Kidney epithelial cell (primary cell): Measurements from ENCODE around the gene PIK3CA. TPM values are rescaled to one million over a fixed set of nuclear protein-coding genes. Genes with fewer than 3 reads are reported as not detected.
"Not testable (repeated sequence)": the region's sequence is repeated elsewhere in the genome, so short reads cannot be mapped to it uniquely, and the experiment has no call there.

Experiments used
- DNase-seq: peaks from one replicate; pipeline ENCODE4 v3.0.0-alpha.2; 2010; ENCODE audit warnings: low read depth
- H3K27me3 ChIP-seq: 2 replicates; pipeline ENCODE4 v1.6.0; 2011; ENCODE audit warnings: low read length; ENCODE audit not compliant: control insufficient read depth, insufficient read depth
- H3K36me3 ChIP-seq: 2 replicates; pipeline ENCODE4 v1.5.1; 2011; ENCODE audit warnings: low read length; ENCODE audit not compliant: control insufficient read depth, insufficient read depth
- H3K4me3 ChIP-seq: 2 replicates; pipeline ENCODE4 v1.5.1; 2011; ENCODE audit warnings: low read depth, mild to moderate bottlenecking, control low read depth, low read length
- total RNA-seq: library from RNA; depleted of rRNA; stranded (reverse); fragments of >200 nt; gene quantifications from 2 replicates; pipeline ENCODE4 v1.2.3, GENCODE V29; 2015
- TF ChIP-seq, protein P1 (sequence below): IDR thresholded peaks from 2 replicates; pipeline ENCODE4 v1.5.1; 2011; ENCODE audit warnings: mild to moderate bottlenecking, moderate library complexity, low read length, control low read depth, inconsistent platforms; ENCODE audit not compliant: insufficient read depth, poor library complexity, severe bottlenecking

PIK3CA gene
- total RNA-seq, 1 donor from 2014 or later: 15.8 TPM

DNA sequence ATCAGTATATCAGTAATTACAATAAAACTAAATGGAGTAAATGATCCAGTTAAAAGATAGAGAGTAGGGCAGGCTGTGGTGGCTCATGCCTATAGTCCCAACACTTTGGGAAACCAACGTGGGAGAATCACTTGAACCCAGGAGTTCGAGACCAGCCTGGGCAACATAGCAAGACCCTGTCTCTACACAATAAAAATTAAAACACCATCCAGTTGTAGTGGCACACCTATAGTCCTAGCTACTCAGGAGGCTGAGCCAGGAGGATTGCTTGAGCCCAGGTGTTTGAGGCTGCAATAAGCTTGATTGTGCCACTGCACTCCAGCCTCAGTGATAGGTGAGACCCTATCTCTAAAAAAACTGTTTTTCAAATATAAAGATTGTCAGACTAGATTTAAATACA, 108.7 kb downstream of the PIK3CA start:
- H3K36me3 ChIP-seq: no peaks in the 10 kb centered on the region
- H3K4me3 ChIP-seq: no peak overlapping the region
- TF ChIP-seq, protein P1, sequence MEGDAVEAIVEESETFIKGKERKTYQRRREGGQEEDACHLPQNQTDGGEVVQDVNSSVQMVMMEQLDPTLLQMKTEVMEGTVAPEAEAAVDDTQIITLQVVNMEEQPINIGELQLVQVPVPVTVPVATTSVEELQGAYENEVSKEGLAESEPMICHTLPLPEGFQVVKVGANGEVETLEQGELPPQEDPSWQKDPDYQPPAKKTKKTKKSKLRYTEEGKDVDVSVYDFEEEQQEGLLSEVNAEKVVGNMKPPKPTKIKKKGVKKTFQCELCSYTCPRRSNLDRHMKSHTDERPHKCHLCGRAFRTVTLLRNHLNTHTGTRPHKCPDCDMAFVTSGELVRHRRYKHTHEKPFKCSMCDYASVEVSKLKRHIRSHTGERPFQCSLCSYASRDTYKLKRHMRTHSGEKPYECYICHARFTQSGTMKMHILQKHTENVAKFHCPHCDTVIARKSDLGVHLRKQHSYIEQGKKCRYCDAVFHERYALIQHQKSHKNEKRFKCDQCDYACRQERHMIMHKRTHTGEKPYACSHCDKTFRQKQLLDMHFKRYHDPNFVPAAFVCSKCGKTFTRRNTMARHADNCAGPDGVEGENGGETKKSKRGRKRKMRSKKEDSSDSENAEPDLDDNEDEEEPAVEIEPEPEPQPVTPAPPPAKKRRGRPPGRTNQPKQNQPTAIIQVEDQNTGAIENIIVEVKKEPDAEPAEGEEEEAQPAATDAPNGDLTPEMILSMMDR: no peak
- DNase-seq: no peak
- H3K27me3 ChIP-seq: no peaks in the 10 kb centered on the region

DNA sequence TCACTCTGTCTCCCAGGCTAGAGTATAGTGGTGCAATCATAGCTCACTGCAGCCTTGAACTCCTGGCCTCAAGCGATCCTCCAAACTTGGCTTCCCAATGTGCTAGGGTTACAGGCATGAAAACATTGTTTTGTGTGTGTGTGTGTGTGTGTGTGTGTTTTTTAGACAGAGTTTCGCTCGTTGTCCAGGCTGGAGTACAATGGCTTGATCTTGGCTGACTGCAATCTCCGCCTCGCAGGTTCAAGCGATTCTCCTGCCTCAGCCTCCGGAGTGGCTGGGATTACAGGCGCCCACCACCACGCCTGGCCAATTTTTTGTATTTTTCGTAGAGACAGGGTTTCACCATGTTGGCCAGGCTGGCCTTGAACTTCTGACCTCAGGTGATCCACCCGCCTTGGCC, 109.6 kb downstream of the PIK3CA start:
- not testable (repeated sequence) for DNase-seq, H3K27me3 ChIP-seq, H3K36me3 ChIP-seq, H3K4me3 ChIP-seq

DNA sequence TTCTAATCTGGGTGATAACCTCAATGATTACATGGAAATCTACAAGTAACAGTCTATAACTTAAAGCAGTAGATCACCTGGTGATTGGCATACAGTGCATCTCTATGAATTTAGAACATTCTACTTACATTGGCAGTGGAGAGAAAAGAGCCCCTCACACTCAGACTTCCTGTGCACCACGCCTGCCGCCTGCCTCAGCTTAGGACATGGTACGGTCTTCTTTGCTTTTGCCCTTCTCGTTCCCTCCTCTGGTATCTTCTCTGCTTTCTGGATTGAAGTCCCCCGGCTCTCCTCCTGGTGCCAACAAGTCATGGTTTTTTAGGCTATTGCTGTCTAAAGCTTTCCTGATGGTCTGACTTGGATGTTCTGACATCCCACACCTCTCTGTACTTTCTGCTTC, 110.7 kb downstream of the PIK3CA start:
- TF ChIP-seq, protein P1: no peak
- H3K27me3 ChIP-seq: no peaks in the 10 kb centered on the region

DNA sequence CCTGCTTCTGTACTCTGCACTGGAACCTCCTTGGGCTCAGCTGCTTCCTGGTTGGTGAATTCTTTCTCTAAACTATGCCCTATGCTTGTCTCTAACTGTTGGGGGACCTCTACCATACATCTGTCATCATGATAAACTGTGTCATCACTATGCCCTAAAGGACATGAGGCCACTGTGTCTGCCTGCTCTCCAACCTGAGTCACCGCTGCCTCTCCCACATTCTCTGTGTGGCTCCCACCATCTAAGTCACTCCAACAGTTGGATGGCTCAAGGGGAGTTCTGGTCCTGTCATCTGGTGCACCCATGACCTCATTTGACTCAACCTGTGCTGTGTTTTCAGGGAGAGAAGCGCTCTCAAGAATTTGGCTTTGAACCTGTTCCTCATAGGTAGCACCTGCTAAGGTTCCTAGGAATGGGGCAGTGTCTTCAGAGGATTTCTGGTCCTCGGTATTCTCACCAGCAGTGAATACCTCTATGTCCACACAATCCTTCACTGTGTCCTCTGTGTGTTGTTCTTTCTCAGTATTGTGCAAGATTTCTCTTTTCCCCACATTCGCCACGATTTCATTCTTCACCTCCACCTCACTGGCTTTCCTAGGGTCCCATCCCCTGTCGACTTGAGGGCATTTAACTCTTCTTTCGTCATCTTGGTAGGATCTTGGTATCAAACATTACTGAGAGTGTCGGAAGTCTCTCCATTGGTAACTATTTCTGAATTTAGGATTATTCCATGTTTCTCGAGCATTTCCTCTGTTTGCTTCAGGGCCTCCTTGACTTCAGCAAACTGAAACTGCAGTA, 112.0 kb downstream of the PIK3CA start:
- not testable (repeated sequence) for H3K4me3 ChIP-seq, H3K36me3 ChIP-seq, H3K27me3 ChIP-seq, DNase-seq

More for the DNA sequence above, 110.7 kb downstream of the PIK3CA start:
- H3K4me3 ChIP-seq: no peak overlapping the region
- DNase-seq: no peak
- no peaks in the 10 kb centered on the region for H3K36me3 ChIP-seq

DNA sequence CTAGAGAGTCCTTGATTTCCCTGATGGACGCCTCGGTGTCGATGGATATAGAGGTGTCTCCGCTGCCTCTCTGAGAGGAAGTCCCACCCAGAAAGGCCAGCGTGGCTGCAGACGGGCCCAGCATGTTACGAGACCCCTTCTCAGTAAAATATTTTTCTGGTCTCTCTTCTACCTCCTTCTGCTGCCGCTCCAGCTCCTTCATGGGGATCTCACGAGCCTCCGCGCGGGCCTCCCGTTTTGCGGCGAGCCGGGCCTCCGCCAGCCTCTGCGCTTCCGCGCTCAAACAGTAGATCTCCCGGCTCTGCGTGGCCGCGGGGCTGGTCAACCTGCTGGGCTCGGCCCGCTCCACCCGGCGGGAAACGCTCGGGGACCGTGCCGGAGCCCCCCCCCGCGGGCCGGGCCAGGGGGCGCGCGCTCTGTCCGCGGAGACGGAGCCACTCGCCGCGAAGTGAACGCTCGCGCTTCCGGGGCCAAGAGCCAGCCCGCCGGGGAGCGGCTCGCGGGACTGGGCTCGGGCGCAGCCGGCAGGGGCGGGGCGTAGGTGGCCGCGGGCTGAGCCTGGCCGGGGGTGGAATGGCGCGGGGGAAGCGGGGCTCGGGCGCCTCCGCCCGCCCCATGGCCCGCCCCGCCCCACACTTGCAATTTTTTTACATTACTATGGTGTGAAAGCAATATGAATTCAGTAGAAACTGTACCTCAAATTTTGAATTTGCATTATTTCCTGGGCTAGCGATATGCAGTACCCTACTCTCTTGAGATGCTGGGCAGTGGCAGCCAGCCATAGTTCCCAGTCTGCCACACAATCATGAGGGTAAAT, 113.0 kb downstream of the PIK3CA start:
- Histone ChIP-seq H3K4me3 (peak overlapping the region; percentile 42), H3K27me3 (no peaks in the 10 kb centered on the region), H3K36me3 (no peaks in the 10 kb centered on the region)
- TF ChIP-seq, protein P1: no peak
- DNase-seq: peak; percentile 25

DNA sequence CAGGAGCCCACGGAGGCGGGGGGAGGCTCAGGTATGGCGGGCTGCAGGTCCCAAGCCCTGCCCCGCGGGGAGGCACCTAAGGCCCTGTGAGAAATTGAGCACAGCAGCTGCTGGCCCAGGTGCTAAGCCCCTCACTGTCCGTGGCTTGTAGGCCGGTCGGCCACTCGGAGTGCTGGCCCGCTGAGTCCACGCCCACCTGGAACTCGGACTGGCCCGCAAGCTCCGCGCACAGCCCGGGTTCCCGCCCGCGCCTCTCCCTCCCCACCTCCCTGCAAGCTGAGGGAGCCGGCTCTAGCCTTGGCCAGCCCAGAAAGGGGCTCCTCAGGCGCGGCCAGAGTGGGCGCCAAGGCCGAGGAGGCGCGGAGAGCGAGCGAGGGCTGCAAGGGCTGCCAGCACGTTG, 115.0 kb downstream of the PIK3CA start:
- H3K27me3 ChIP-seq: no peaks in the 10 kb centered on the region
- H3K4me3 ChIP-seq: no peak overlapping the region
- H3K36me3 ChIP-seq: no peaks in the 10 kb centered on the region
- DNase-seq: no peak
- TF ChIP-seq, protein P1: no peak
